Measurements from ENCODE around the gene HOXA11. TPM values are rescaled to one million over a fixed set of nuclear protein-coding genes. Genes with fewer than 3 reads are reported as not detected.

Gene HOXA11
- total and polyA plus RNA-seq, 11 donors = not detected

DNA sequence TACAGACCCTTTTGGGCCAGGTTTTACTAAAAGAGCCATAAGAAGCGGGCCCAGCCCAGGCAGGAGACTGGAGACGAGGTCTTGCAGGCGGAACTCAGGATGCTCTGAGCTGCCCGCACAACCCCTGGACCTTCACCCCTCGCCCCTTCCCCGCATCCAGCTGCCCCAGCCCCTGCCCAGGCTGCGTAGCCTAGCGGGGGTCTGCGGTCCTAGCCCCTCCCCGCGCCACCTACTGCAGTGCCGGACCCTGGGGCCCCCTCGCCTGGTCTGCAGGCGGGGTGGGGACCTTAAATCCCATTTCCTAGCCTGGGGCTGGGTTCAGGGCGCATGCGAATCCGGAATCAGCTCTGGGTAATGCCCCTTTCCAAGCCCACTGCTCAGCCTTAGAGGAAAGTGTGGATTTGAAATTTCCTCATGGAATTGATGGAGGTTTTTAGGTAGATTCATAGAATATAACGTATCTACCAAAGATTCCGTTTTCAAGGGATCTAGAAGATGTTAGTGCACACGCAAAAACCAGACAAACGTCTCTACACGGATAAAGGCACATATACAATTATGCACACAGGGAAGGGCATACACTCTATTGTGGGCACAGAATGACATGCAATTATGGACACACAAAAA is 32.1 kb downstream of the HOXA11 start:
- Histone ChIP-seq H3K4me1 (peaks cover 3 to 59% (median 23%) of the 10 kb centered on the region in 12 donors), H3K4me3 (peak overlapping the region in 1 of 12 donors; percentile 9), H3K27ac (peak overlapping the region in 1 of 12 donors; percentile 92), H3K9me3 (no peaks in the 10 kb centered on the region), H3K36me3 (no peaks in the 10 kb centered on the region), H3K27me3 (peaks cover 87 to 100% (median 99%) of the 10 kb centered on the region in 9 donors)
- intact Hi-C loops (cut with DNase I) = loop anchor here in 5 of 10 donors (10.0 kb wide), 3 partner anchors 1068 to 1288 kb away; no protein-coding TSS in a partner anchor
- 10 to 20% (median 11%) methylated on average over 12 to 22 of the region's 22 CpGs for WGBS, 4 donors
- peak in 2 of 5 donors; percentile 10 to 48 for DNase-seq
- TF ChIP-seq POLR2A (IDR thresholded peaks at IDR 0.05) = no peak
- TF ChIP-seq, protein P1, sequence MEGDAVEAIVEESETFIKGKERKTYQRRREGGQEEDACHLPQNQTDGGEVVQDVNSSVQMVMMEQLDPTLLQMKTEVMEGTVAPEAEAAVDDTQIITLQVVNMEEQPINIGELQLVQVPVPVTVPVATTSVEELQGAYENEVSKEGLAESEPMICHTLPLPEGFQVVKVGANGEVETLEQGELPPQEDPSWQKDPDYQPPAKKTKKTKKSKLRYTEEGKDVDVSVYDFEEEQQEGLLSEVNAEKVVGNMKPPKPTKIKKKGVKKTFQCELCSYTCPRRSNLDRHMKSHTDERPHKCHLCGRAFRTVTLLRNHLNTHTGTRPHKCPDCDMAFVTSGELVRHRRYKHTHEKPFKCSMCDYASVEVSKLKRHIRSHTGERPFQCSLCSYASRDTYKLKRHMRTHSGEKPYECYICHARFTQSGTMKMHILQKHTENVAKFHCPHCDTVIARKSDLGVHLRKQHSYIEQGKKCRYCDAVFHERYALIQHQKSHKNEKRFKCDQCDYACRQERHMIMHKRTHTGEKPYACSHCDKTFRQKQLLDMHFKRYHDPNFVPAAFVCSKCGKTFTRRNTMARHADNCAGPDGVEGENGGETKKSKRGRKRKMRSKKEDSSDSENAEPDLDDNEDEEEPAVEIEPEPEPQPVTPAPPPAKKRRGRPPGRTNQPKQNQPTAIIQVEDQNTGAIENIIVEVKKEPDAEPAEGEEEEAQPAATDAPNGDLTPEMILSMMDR (IDR thresholded peaks at IDR 0.05) = no peak
- ATAC-seq = no peak

DNA sequence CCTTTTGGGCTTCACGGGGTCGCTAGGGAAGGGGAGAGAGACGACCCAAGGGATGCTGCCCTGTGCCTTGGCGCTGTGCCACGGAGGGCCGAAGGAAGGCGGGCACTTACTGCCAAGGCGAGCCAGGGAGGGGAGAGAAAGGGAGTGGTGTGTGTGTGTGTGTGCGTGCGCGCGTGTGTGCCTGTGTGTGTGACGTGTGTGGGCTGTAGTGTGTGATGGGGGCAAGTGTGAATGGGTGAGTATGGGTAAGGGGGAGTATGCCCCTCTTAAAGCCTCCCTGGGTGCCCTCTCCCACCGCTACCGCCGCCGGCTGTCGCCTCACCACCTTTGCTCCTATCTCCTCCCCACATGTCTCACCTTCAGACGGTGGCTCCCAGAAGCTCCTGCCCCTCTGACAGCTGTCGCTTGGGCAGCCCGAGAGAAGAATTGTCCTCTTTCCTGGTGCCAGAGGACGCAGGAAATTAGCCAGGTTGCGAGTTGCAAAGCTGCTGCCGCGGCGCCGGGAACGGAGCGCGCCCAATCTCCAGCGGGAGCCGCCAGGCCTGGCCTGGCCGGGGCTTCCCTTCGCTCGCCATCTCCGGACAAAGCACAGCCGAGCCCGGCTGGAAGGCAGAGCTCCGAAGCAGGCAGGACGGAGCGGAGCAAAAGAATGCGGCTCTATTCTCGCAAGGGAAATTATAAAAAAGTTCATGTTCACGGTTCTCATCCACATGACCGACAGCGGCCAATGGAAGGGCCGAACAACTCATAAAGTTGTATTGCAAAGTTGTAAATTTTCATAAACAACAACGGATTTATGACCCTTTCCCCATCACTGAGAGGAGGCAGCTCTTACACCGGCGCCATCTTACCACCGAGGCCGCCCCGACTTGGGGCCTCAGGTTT is 32.9 kb downstream of the HOXA11 start, which contains the start of gene HOXA3:
Gene HOXA3, minus strand, starts transcription at position 653 of the 885 bp plus-strand sequence. CDS start 41,943 bp downstream, outside the sequence.
- intact Hi-C loops (cut with DNase I) = loop anchor here in 5 of 10 donors (10.0 kb wide), 3 partner anchors 1067 to 1287 kb away; no protein-coding TSS in a partner anchor
- TF ChIP-seq POLR2A (IDR thresholded peaks at IDR 0.05) = no peak
- TF ChIP-seq, protein P1 (IDR thresholded peaks at IDR 0.05) = no peak
- peaks cover 91 to 100% (median 99%) of the 10 kb centered on the region in 9 donors for H3K27me3 ChIP-seq
- H3K9me3 ChIP-seq = no peaks in the 10 kb centered on the region
- peak in 3 of 5 donors; percentile 5 to 33 (median 19) for DNase-seq
- no peak for ATAC-seq
- H3K36me3 ChIP-seq = no peaks in the 10 kb centered on the region
- peaks cover 3 to 67% (median 27%) of the 10 kb centered on the region in 12 donors for H3K4me1 ChIP-seq
- peak within 1 kb of the TSS in 5 of 12 donors; percentile 2 to 38 (median 28) for H3K4me3 ChIP-seq
- 4 to 7% (median 5%) methylated on average over 34 to 53 of the region's 53 CpGs for WGBS, 4 donors
- H3K27ac ChIP-seq = peak within 1 kb of the TSS in 1 of 12 donors; percentile 92

DNA sequence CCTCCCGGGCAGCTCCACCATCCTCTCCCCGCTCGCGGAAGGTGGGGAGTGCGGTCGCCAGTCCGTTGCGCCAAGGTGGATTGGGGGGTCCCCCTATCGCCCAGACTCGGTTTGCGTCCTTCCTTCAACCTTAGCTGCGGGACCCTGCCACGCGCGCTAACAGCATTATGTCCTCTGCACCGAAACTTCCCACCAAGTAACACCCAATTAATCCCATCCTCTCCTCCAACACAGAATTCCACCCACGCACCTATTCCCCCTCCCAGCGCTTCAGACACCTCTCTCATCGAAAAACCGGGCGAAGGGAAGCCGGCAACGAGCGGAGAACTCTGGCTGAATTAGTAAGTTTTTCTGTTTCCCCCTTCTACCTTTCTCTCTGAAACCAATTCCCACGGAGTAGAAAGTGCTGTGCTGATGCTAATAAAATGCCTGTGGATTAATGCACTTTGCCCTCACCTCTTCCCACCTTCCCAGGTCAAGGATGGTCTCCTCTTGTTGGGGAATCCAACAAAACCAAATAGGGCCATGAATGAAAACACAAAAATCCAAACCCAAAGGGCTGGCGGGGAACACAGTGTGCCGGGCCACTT is 33.6 kb downstream of the HOXA11 start:
- ATAC-seq = no peak
- peaks cover 3 to 66% (median 27%) of the 10 kb centered on the region in 12 donors for H3K4me1 ChIP-seq
- WGBS, 4 donors = 3 to 6% (median 5%) methylated on average over 25 to 27 of the region's 27 CpGs

More for the DNA sequence above, 33.6 kb downstream of the HOXA11 start:
- Histone ChIP-seq H3K9me3 (no peaks in the 10 kb centered on the region), H3K36me3 (no peaks in the 10 kb centered on the region), H3K4me3 (peak overlapping the region in 11 of 12 donors; percentile 1 to 39 (median 33)), H3K27me3 (peaks cover 91 to 100% (median 99%) of the 10 kb centered on the region in 9 donors), H3K27ac (peak overlapping the region in 1 of 12 donors; percentile 92)
- intact Hi-C loops (cut with DNase I) = loop anchor here in 5 of 10 donors (10.0 kb wide), 3 partner anchors 1067 to 1287 kb away; no protein-coding TSS in a partner anchor
- DNase-seq = peak in 3 of 5 donors; percentile 4 to 54 (median 15)
- no peak for TF ChIP-seq POLR2A (IDR thresholded peaks at IDR 0.05)
- TF ChIP-seq, protein P1 (IDR thresholded peaks at IDR 0.05) = no peak

All from heart left ventricle (tissue), 16 donors.